ENCODE data around the gene NOTCH1.
A peak's percentile ranks its signal among the peaks of the same experiment; 100 is the strongest.

NOTCH1 gene

GRCh38 chr9:136499071-136499934 is 46.5 kb downstream of the NOTCH1 start:
- DNase-seq, result no peak

- no peak for DNase-seq
These were observed 47.7 kb downstream of the NOTCH1 start for GRCh38 chr9:136497916-136498695.

GRCh38 chr9:136496801-136497620 is 48.8 kb downstream of the NOTCH1 start:
- no peak for DNase-seq

GRCh38 chr9:136496181-136496580 is 49.7 kb downstream of the NOTCH1 start:
- no peak for DNase-seq

DNA sequence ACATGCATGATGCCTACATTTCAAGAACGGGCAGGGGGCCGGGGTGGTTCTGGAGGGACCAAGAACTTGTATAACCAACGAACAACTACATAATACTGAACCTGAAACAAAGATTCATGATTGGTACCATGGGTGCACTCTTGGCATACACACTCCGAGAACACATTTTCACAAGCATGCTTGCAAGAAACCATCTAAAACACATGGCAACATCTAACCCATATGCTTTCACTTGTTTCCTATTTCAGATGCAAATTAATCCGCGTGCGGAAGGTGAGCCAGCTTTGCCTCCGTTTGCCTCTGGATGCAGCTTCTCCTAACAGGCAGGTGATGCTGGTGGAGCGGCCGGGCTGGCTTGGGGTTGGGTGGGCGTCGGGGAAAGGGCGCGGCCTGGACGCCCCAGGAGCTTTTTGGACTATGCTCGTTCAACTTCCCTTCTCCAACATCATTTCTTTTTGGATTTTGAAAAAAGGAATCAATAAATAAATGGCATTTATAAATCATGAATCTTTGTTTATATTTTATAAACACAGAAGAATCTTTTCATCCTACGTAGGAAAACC is 50.5 kb downstream of the NOTCH1 start:
- no peak for DNase-seq

DNA sequence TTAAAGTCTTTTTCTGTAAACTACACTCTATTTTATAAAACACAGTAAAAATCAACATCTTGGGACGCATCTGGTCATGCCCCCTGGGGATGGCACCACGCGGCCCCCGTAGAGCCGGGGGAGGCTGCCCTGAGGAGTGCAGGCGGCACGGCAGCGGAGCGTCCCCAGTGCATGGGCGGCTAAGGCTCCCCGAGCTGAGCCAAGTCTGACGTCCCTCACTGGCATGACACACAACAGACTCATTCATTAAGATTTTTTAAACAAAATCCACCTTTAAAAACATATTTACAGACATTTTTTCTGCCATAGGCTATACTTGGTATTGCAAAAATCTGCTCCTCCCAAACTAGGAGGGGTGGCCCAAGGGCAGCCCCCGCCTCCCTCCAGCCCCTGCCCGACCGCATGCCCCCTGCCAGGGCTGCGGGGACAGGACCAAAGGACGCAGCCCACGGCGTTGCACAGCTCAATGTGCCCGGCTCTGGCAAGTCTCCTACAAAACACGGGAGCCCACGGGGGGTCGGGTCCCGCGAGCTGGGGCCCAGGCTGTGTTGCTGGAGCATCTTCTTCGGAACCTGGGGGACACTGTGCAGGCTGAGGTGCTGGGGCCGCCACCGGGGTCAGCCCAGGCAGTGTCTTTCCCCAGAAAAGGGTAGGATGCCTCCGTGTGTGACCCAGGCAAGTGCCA is 51.2 kb downstream of the NOTCH1 start:
- DNase-seq, result no peak

DNA sequence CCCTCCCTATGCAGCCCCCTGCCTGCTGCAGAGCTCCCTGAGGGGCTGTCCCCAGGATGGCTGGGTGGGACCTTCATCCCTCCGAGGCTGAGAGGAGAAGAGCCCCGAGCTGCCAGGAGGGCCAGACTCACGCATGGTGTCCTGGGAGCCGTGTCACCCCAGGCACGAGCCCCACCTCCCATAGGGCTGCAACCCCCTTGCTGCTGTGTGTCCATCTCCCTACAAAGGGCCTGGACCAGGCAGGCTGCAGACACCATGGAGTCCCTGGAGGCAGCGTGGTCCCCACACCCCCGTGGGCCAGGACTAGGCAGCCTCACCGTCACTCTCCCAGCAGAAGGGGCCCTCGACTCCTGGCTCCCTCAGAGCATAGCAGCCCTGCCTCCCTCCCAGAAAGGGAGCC is 51.8 kb downstream of the NOTCH1 start:
- DNase-seq, result no peak

GRCh38 chr9:136493567-136493971 is 52.3 kb downstream of the NOTCH1 start:
- no peak for DNase-seq

DNA sequence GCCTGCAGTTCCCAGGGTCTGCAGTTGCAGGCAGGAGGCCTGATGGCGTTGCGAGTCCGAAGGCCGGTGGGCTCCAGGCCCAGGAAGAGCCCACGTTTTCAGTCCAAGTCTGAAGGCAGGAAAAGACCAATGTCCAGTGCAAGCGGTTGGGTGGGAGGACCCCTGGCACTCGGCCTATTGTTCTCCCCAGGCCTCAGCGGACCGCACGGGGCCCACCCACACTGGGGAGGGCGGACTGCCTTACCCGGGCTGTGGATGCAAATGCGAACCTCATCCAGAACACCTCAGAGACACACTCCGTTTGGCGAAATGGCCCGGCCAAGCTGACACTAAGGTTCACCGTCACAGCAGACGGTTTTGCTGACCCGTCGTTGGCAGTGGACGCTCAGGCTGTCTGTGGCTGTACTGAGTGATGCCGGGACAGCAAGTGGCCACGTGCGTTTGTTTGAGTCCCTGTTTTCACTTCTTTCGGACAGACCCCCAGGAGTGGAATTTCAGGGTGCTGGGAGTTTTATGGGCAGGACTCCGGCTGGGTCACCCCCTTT is 52.8 kb downstream of the NOTCH1 start:
- no peak for DNase-seq

- no peak for DNase-seq
These were observed 56.1 kb downstream of the NOTCH1 start for GRCh38 chr9:136489731-136490130.

GRCh38 chr9:136488247-136489214 is 57.3 kb downstream of the NOTCH1 start:
- DNase-seq, result peak; percentile 52

GRCh38 chr9:136487672-136488071 is 58.2 kb downstream of the NOTCH1 start:
- no peak for DNase-seq

GRCh38 chr9:136486823-136487620 is 58.8 kb downstream of the NOTCH1 start:
- no peak for DNase-seq

- DNase-seq, result no peak
These were observed 59.7 kb downstream of the NOTCH1 start for GRCh38 chr9:136486131-136486530.

GRCh38 chr9:136485049-136486045 is 60.5 kb downstream of the NOTCH1 start:
- DNase-seq, result peak; percentile 74

GRCh38 chr9:136484153-136485048 is 61.4 kb downstream of the NOTCH1 start:
- peak; percentile 7 for DNase-seq

- DNase-seq, result peak; percentile 88
These were observed 62.2 kb downstream of the NOTCH1 start for GRCh38 chr9:136483589-136484152.

Measured in DMS79 treated with DMSO at 0.1 percent for 48 hours (cell line).